Muscle of leg (tissue), 11 donors: ENCODE data around the gene CNTNAP5. TPM values are rescaled to one million over a fixed set of nuclear protein-coding genes. Genes with fewer than 3 reads are reported as not detected.

Source experiments
- DNase-seq: peaks from one replicate; pipeline ENCODE4 v3.0.0; 2013
- H3K27ac ChIP-seq: one replicate; pipeline ENCODE4 v1.5.1; 2013; ENCODE audit warnings: mild to moderate bottlenecking, low read length, control low read depth
- H3K27me3 ChIP-seq: one replicate; pipeline ENCODE4 v1.6.1; 2013; ENCODE audit warnings: low read length; ENCODE audit not compliant: control insufficient read depth, insufficient read depth
- H3K36me3 ChIP-seq: one replicate; pipeline ENCODE4 v1.6.1; 2013; ENCODE audit warnings: low read length; ENCODE audit not compliant: control insufficient read depth, insufficient read depth
- H3K4me1 ChIP-seq: one replicate; pipeline ENCODE4 v1.6.1; 2013; ENCODE audit warnings: low read length; ENCODE audit not compliant: control insufficient read depth, insufficient read depth
- H3K4me3 ChIP-seq: one replicate; pipeline ENCODE4 v1.5.1; 2013; ENCODE audit warnings: low read length, control low read depth
- H3K9me3 ChIP-seq: replicated peaks from 2 replicates; pipeline ENCODE4 v1.6.1; 2013; ENCODE audit warnings: low read depth, low read length; ENCODE audit not compliant: control insufficient read depth
- WGBS: methylation state at CpG from one replicate; pipeline ENCODE4 v1.1.5; 2013; ENCODE audit warnings: missing lambda C conversion rate; ENCODE audit not compliant: insufficient coverage; 5-methylcytosine and 5-hydroxymethylcytosine counted together
- polyA plus RNA-seq, 8 donors: library from polyadenylated mRNA; unstranded; fragments of 120-200 nt; gene quantifications; one replicate each; pipeline versions ENCODE4 v1.2.1 to v1.2.3, GENCODE V29; 2013; ENCODE audit warnings: inconsistent platforms in 1 of 8, low replicate concordance in 1 of 8; ENCODE audit not compliant: insufficient read length in 8 of 8, insufficient read depth in 1 of 8
- total RNA-seq: library from RNA; stranded (reverse); fragments of 120-200 nt; gene quantifications from one replicate; pipeline ENCODE4 v1.2.4, GENCODE V29; 2013

Gene CNTNAP5
- total and polyA plus RNA-seq, 9 donors, result 0.08 to 0.75 (median 0.16) TPM

GRCh38 chr2:124610141-124610540 lies 585.1 kb downstream of the CNTNAP5 start:
- H3K4me3 ChIP-seq, result no peak overlapping the region
- no peaks in the 10 kb centered on the region for H3K9me3 ChIP-seq
- no peak for DNase-seq
- no peak overlapping the region for H3K27ac ChIP-seq
- no peaks in the 10 kb centered on the region for H3K27me3 ChIP-seq
- H3K36me3 ChIP-seq, result no peaks in the 10 kb centered on the region
- H3K4me1 ChIP-seq, result no peaks in the 10 kb centered on the region

- no peak for DNase-seq
- no peak overlapping the region for H3K4me3 ChIP-seq
- 90% methylated on average over 9 of the region's 10 CpGs for WGBS
- no peaks in the 10 kb centered on the region for H3K36me3 ChIP-seq
- no peaks in the 10 kb centered on the region for H3K4me1 ChIP-seq
- no peak overlapping the region for H3K27ac ChIP-seq
- no peaks in the 10 kb centered on the region for H3K9me3 ChIP-seq
- no peaks in the 10 kb centered on the region for H3K27me3 ChIP-seq
These were observed 585.8 kb downstream of the CNTNAP5 start for GRCh38 chr2:124610866-124611265.

- no peaks in the 10 kb centered on the region for H3K9me3 ChIP-seq
- H3K4me1 ChIP-seq, result no peaks in the 10 kb centered on the region
- no peaks in the 10 kb centered on the region for H3K27me3 ChIP-seq
- DNase-seq, result no peak
- no peak overlapping the region for H3K27ac ChIP-seq
- no peaks in the 10 kb centered on the region for H3K36me3 ChIP-seq
- H3K4me3 ChIP-seq, result no peak overlapping the region
These were observed 598.5 kb downstream of the CNTNAP5 start for GRCh38 chr2:124623560-124623959.

GRCh38 chr2:124625561-124625960 lies 600.5 kb downstream of the CNTNAP5 start:
- Histone ChIP-seq H3K4me3 (no peak overlapping the region), H3K4me1 (no peaks in the 10 kb centered on the region), H3K27me3 (no peaks in the 10 kb centered on the region), H3K27ac (no peak overlapping the region), H3K9me3 (no peaks in the 10 kb centered on the region), H3K36me3 (no peaks in the 10 kb centered on the region)
- 94% methylated on average over 3 of the region's 5 CpGs for WGBS
- DNase-seq, result no peak

- 52% methylated on average over 5 of the region's 5 CpGs for WGBS
- no peaks in the 10 kb centered on the region for H3K4me1 ChIP-seq
- no peaks in the 10 kb centered on the region for H3K27me3 ChIP-seq
These were observed 601.9 kb downstream of the CNTNAP5 start for GRCh38 chr2:124626993-124627392.

GRCh38 chr2:124633812-124634211 lies 608.7 kb downstream of the CNTNAP5 start:
- H3K36me3 ChIP-seq, result no peaks in the 10 kb centered on the region
- no peak overlapping the region for H3K4me3 ChIP-seq
- 75% methylated on average over 2 of the region's 2 CpGs for WGBS

More at GRCh38 chr2:124626993-124627392, 601.9 kb downstream of the CNTNAP5 start:
- DNase-seq, result no peak
- no peak overlapping the region for H3K4me3 ChIP-seq
- H3K9me3 ChIP-seq, result no peaks in the 10 kb centered on the region
- no peaks in the 10 kb centered on the region for H3K36me3 ChIP-seq
- no peak overlapping the region for H3K27ac ChIP-seq

GRCh38 chr2:124639524-124639923 lies 614.4 kb downstream of the CNTNAP5 start:
- WGBS, result no CpG with 5 or more reads among the region's 1 CpG
- no peaks in the 10 kb centered on the region for H3K4me1 ChIP-seq

More at GRCh38 chr2:124633812-124634211, 608.7 kb downstream of the CNTNAP5 start:
- no peak for DNase-seq
- Histone ChIP-seq H3K27ac (no peak overlapping the region), H3K9me3 (peaks cover 6% of the 10 kb centered on the region), H3K4me1 (no peaks in the 10 kb centered on the region), H3K27me3 (no peaks in the 10 kb centered on the region)

GRCh38 chr2:124640221-124640750 lies 615.2 kb downstream of the CNTNAP5 start:
- Histone ChIP-seq H3K27me3 (no peaks in the 10 kb centered on the region), H3K27ac (no peak overlapping the region), H3K4me1 (no peaks in the 10 kb centered on the region), H3K36me3 (no peaks in the 10 kb centered on the region), H3K9me3 (no peaks in the 10 kb centered on the region), H3K4me3 (no peak overlapping the region)
- DNase-seq, result no peak
- WGBS, result 34% methylated on average over 7 of the region's 15 CpGs

More at GRCh38 chr2:124639524-124639923, 614.4 kb downstream of the CNTNAP5 start:
- no peak overlapping the region for H3K4me3 ChIP-seq
- H3K27me3 ChIP-seq, result no peaks in the 10 kb centered on the region
- no peaks in the 10 kb centered on the region for H3K9me3 ChIP-seq
- no peaks in the 10 kb centered on the region for H3K36me3 ChIP-seq
- no peak for DNase-seq
- no peak overlapping the region for H3K27ac ChIP-seq

GRCh38 chr2:124646166-124646815 lies 621.2 kb downstream of the CNTNAP5 start:
- Histone ChIP-seq H3K27me3 (no peaks in the 10 kb centered on the region), H3K9me3 (no peaks in the 10 kb centered on the region), H3K27ac (no peak overlapping the region), H3K4me1 (no peaks in the 10 kb centered on the region), H3K4me3 (no peak overlapping the region), H3K36me3 (no peaks in the 10 kb centered on the region)
- no CpG with 5 or more reads among the region's 4 CpGs for WGBS
- DNase-seq, result no peak

GRCh38 chr2:124647245-124647644 lies 622.2 kb downstream of the CNTNAP5 start:
- no peaks in the 10 kb centered on the region for H3K4me1 ChIP-seq
- H3K27me3 ChIP-seq, result no peaks in the 10 kb centered on the region
- no peaks in the 10 kb centered on the region for H3K36me3 ChIP-seq
- no peak overlapping the region for H3K4me3 ChIP-seq
- H3K27ac ChIP-seq, result no peak overlapping the region
- WGBS, result 100% methylated on average over 1 of the region's 3 CpGs
- DNase-seq, result no peak
- no peaks in the 10 kb centered on the region for H3K9me3 ChIP-seq

GRCh38 chr2:124647663-124648062 lies 622.6 kb downstream of the CNTNAP5 start:
- DNase-seq, result no peak
- H3K27ac ChIP-seq, result no peak overlapping the region
- 96% methylated on average over 11 of the region's 12 CpGs for WGBS

More at GRCh38 chr2:124647663-124648062, 622.6 kb downstream of the CNTNAP5 start:
- Histone ChIP-seq H3K4me3 (no peak overlapping the region), H3K4me1 (no peaks in the 10 kb centered on the region), H3K27me3 (no peaks in the 10 kb centered on the region), H3K36me3 (no peaks in the 10 kb centered on the region), H3K9me3 (no peaks in the 10 kb centered on the region)
